Gastrocnemius medialis (tissue), 4 donors: ENCODE data around the gene POFUT1.

Experiments
- POLR2A ChIP-seq, 2 donors: fragments of 450-650 bp; IDR thresholded peaks; one replicate each; pipeline ENCODE4 v1.6.1; 2017; ENCODE audit warnings: antibody characterized with exemption in 2 of 2, mild to moderate bottlenecking in 2 of 2, moderate library complexity in 2 of 2
- TF ChIP-seq, protein P1 (sequence below), 5 experiments: fragments of 450-650 bp in 3 of 5; fragments of 200-600 bp in 2 of 5; sonication (generic) in 2 of 5; IDR thresholded peaks in 4 of 5; conservative IDR thresholded peaks in 1 of 5; 1 replicate in 4 of 5; 2 replicates in 1 of 5; pipeline ENCODE4 v1.5.1; 2016 to 2019; ENCODE audit warnings: antibody characterized with exemption in 5 of 5, mild to moderate bottlenecking in 3 of 5, moderate library complexity in 3 of 5

- TF ChIP-seq, protein P1, sequence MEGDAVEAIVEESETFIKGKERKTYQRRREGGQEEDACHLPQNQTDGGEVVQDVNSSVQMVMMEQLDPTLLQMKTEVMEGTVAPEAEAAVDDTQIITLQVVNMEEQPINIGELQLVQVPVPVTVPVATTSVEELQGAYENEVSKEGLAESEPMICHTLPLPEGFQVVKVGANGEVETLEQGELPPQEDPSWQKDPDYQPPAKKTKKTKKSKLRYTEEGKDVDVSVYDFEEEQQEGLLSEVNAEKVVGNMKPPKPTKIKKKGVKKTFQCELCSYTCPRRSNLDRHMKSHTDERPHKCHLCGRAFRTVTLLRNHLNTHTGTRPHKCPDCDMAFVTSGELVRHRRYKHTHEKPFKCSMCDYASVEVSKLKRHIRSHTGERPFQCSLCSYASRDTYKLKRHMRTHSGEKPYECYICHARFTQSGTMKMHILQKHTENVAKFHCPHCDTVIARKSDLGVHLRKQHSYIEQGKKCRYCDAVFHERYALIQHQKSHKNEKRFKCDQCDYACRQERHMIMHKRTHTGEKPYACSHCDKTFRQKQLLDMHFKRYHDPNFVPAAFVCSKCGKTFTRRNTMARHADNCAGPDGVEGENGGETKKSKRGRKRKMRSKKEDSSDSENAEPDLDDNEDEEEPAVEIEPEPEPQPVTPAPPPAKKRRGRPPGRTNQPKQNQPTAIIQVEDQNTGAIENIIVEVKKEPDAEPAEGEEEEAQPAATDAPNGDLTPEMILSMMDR (IDR thresholded peaks at IDR 0.05 in 4 of 5, conservative IDR thresholded peaks at IDR 0.05 in 1 of 5): no peak
- no peak for TF ChIP-seq POLR2A (IDR thresholded peaks at IDR 0.05)
Measured at GRCh38 chr20:32201977-32202363, 5.7 kb upstream of the POFUT1 start.
